Transverse colon (tissue), 4 donors: ENCODE data around the gene LTBP2. TPM values are rescaled to one million over a fixed set of nuclear protein-coding genes. Genes with fewer than 3 reads are reported as not detected.

Experiments used
- DNase-seq: peaks from one replicate; pipeline ENCODE4 v3.0.0-alpha.2; 2019
- H3K27ac ChIP-seq, 4 donors: fragments of 200-600 bp; sonication (generic); 2 replicates each; pipeline ENCODE4 v1.5.1; 2016 to 2018; ENCODE audit warnings: inconsistent platforms in 4 of 4
- H3K27me3 ChIP-seq: fragments of 200-600 bp; sonication (generic); 2 replicates; pipeline ENCODE4 v1.5.1; 2017; ENCODE audit warnings: inconsistent platforms
- H3K36me3 ChIP-seq, 4 donors: fragments of 200-600 bp; sonication (generic); 2 replicates each; pipeline ENCODE4 v1.5.1; 2017 to 2019; ENCODE audit warnings: inconsistent platforms in 4 of 4
- H3K4me1 ChIP-seq, 4 donors: fragments of 200-600 bp; sonication (generic); 2 replicates each; pipeline ENCODE4 v1.5.1; 2017 to 2020; ENCODE audit warnings: inconsistent platforms in 4 of 4
- H3K4me3 ChIP-seq, 4 donors: fragments of 200-600 bp; sonication (generic); 1 replicate in 1 of 4; 2 replicates in 3 of 4; pipeline versions ENCODE4 v1.5.1 to v1.6.1; 2017 to 2019; ENCODE audit warnings: inconsistent platforms in 4 of 4
- H3K9me3 ChIP-seq, 2 donors: fragments of 200-600 bp; sonication (generic); 2 replicates each; pipeline ENCODE4 v1.5.1; 2017 to 2019; ENCODE audit warnings: inconsistent platforms in 2 of 2
- CTCF ChIP-seq, 5 experiments: fragments of 200-600 bp in 3 of 5; fragments of 450-650 bp in 2 of 5; sonication (generic) in 3 of 5; IDR thresholded peaks; 1 replicate in 2 of 5; 2 replicates in 3 of 5; pipeline ENCODE4 v1.5.1; 2016 to 2017; ENCODE audit warnings: antibody characterized with exemption in 5 of 5, inconsistent platforms in 3 of 5, mild to moderate bottlenecking in 2 of 5, moderate library complexity in 1 of 5
- EP300 ChIP-seq: sonication (generic); formaldehyde crosslinking; IDR thresholded peaks from one replicate; pipeline ENCODE4 v1.6.1; 2017; ENCODE audit warnings: antibody characterized with exemption, low read depth
- POLR2A ChIP-seq: fragments of 450-650 bp; IDR thresholded peaks from one replicate; pipeline ENCODE4 v1.6.1; 2016; ENCODE audit warnings: antibody characterized with exemption, mild to moderate bottlenecking, moderate library complexity
- POLR2AphosphoS5 ChIP-seq, 3 donors: sonication (generic); formaldehyde crosslinking; IDR thresholded peaks; one replicate each; pipeline ENCODE4 v1.6.1; 2016; ENCODE audit warnings: antibody characterized with exemption in 3 of 3
- WGBS, 2 donors: methylation state at CpG; one replicate each; pipeline ENCODE4 v1.1.5; 2018; ENCODE audit warnings: low coverage in 1 of 2; 5-methylcytosine and 5-hydroxymethylcytosine counted together
- in situ Hi-C, 4 donors: fragments of 200-750 bp; cut with MboI; loops; one replicate each; pipeline versions ENCODE4 v1.15.0 to v1.15.1; 2017; ENCODE audit warnings: low sequenced_read_pairs in 3 of 4, low pct_ligation_motif_present in 1 of 4, low pct_unique_long_range_greater_than_20kb in 1 of 4
- intact Hi-C: fragments of 100-400 bp; cut with DNase I; formaldehyde crosslinking; loops from one replicate; pipeline ENCODE4 v1.15.1; 2023; ENCODE audit warnings: low total_unique reads
- total RNA-seq, 4 donors: library from RNA; depleted of rRNA; stranded (reverse); fragments of >200 nt; gene quantifications; one replicate each; pipeline ENCODE4 v1.1.0, GENCODE V29; 2016

LTBP2 gene
- total RNA-seq, 4 donors from 2014 or later: 9.7 to 15.3 (median 11.9) TPM

GRCh38 chr14:74508292-74508731, 103.7 kb downstream of the LTBP2 start:
- no peak for DNase-seq
- no peaks in the 10 kb centered on the region for H3K27me3 ChIP-seq
- intact Hi-C loops: no loop called here
- H3K9me3 ChIP-seq: no peaks in the 10 kb centered on the region
- no peaks in the 10 kb centered on the region for H3K36me3 ChIP-seq
- no peak overlapping the region for H3K27ac ChIP-seq
- in situ Hi-C loops: no loop called here
- no peak for TF ChIP-seq CTCF (IDR thresholded peaks at IDR 0.05)
- no peak for TF ChIP-seq POLR2AphosphoS5 (IDR thresholded peaks at IDR 0.05)
- no peak for TF ChIP-seq POLR2A
- TF ChIP-seq EP300: no peak
- no peaks in the 10 kb centered on the region for H3K4me1 ChIP-seq
- H3K4me3 ChIP-seq: no peak overlapping the region
- WGBS, 2 donors: 57% methylated on average over 15 of the region's 15 CpGs; no CpG with 5 or more reads in 1 of the 2 donors

- intact Hi-C loops (no loop called here), in situ Hi-C loops (no loop called here)
- Histone ChIP-seq H3K9me3 (no peaks in the 10 kb centered on the region), H3K4me3 (no peak overlapping the region), H3K27me3 (no peaks in the 10 kb centered on the region), H3K27ac (no peak overlapping the region), H3K4me1 (no peaks in the 10 kb centered on the region), H3K36me3 (no peaks in the 10 kb centered on the region)
- no peak for DNase-seq
- WGBS, 2 donors: 56% methylated on average over 5 of the region's 5 CpGs; no CpG with 5 or more reads in 1 of the 2 donors
- TF ChIP-seq EP300 (no peak), POLR2A (no peak), CTCF (IDR thresholded peaks at IDR 0.05) (no peak), POLR2AphosphoS5 (IDR thresholded peaks at IDR 0.05) (no peak)
These were observed 104.2 kb downstream of the LTBP2 start for GRCh38 chr14:74507840-74508239.

GRCh38 chr14:74507085-74507484, 105.0 kb downstream of the LTBP2 start:
- no peaks in the 10 kb centered on the region for H3K9me3 ChIP-seq
- in situ Hi-C loops (no loop called here), intact Hi-C loops (no loop called here)
- no peak overlapping the region for H3K27ac ChIP-seq
- no peaks in the 10 kb centered on the region for H3K4me1 ChIP-seq
- no peak for DNase-seq
- TF ChIP-seq CTCF (IDR thresholded peaks at IDR 0.05): no peak
- no peak for TF ChIP-seq EP300
- TF ChIP-seq POLR2AphosphoS5 (IDR thresholded peaks at IDR 0.05): no peak
- TF ChIP-seq POLR2A: no peak
- no peak overlapping the region for H3K4me3 ChIP-seq
- H3K36me3 ChIP-seq: no peaks in the 10 kb centered on the region
- 83% methylated on average over 2 to 8 of the region's 8 CpGs for WGBS, 2 donors
- no peaks in the 10 kb centered on the region for H3K27me3 ChIP-seq

GRCh38 chr14:74506411-74506851, 105.6 kb downstream of the LTBP2 start:
- Histone ChIP-seq H3K4me3 (no peak overlapping the region), H3K9me3 (no peaks in the 10 kb centered on the region), H3K27ac (no peak overlapping the region), H3K27me3 (no peaks in the 10 kb centered on the region), H3K36me3 (no peaks in the 10 kb centered on the region), H3K4me1 (no peaks in the 10 kb centered on the region)
- WGBS, 2 donors: 80 to 81% methylated on average over 4 to 13 of the region's 13 CpGs
- TF ChIP-seq POLR2AphosphoS5 (IDR thresholded peaks at IDR 0.05) (no peak), EP300 (no peak), CTCF (IDR thresholded peaks at IDR 0.05) (no peak), POLR2A (no peak)
- DNase-seq: no peak
- in situ Hi-C loops (no loop called here), intact Hi-C loops (no loop called here)
